GM12874 (cell line): ENCODE results near the gene ERMP1.

Experiments
- CTCF ChIP-seq: IDR thresholded peaks from 2 replicates; pipeline ENCODE4 v1.5.1; 2011; ENCODE audit warnings: low read depth, mild to moderate bottlenecking, control low read depth, low read length, moderate library complexity; ENCODE audit not compliant: insufficient read depth

ERMP1 gene

GRCh38 chr9:5748438-5748837 is 84.5 kb downstream of the ERMP1 start:
- no peak for TF ChIP-seq CTCF

- TF ChIP-seq CTCF = no peak
Observed at GRCh38 chr9:5743109-5743508, 89.8 kb downstream of the ERMP1 start.

GRCh38 chr9:5736563-5737346 is 96.2 kb downstream of the ERMP1 start:
- TF ChIP-seq CTCF = no peak

- no peak for TF ChIP-seq CTCF
Observed at GRCh38 chr9:5735072-5735471, 97.8 kb downstream of the ERMP1 start.
